ENCODE measurements around the gene GSAP. TPM values are rescaled to one million over a fixed set of nuclear protein-coding genes. Genes with fewer than 3 reads are reported as not detected.

The GSAP gene
- total and polyA plus RNA-seq, 2 of the 4 experiments (the other 2 are of a cell fraction), result 1.6 to 1.8 TPM

GRCh38 chr7:77450054-77450453 is 33.9 kb upstream of the GSAP start:
- CTCF ChIA-PET, result no interaction called here
- Histone ChIP-seq H3K23ac (ENCODE audit: low read depth, low read length) (no peak overlapping the region), H3K9me1 (ENCODE audit: insufficient read depth, low read length) (peaks cover 8% of the 10 kb centered on the region), H2AK5ac (ENCODE audit: low read depth, low read length) (no peak overlapping the region), H3K4me3 (ENCODE audit: insufficient read depth, low read depth, low read length) (no peak overlapping the region), H2BK15ac (ENCODE audit: low read depth, low read length) (no peak overlapping the region), H3K18ac (ENCODE audit: low read depth, low read length) (no peak overlapping the region), H4K5ac (ENCODE audit: low read depth, low read length) (no peak overlapping the region), H2BK120ac (ENCODE audit: low read depth, low read length) (no peak overlapping the region), H4K8ac (ENCODE audit: low read depth in 2 of 2, low read length in 2 of 2) (no peak overlapping the region), H3K4me2 (ENCODE audit: low read depth, low read length) (no peak overlapping the region), H4K91ac (ENCODE audit: insufficient read depth, low read depth, low read length) (no peak overlapping the region), H3K36me3 (ENCODE audit: control insufficient read depth, insufficient read depth, low read length) (no peaks in the 10 kb centered on the region), H3K27me3 (ENCODE audit: control insufficient read depth, insufficient read depth, low read length) (no peaks in the 10 kb centered on the region), H2BK20ac (ENCODE audit: low read depth, low read length) (no peak overlapping the region), H2AFZ (replicated peaks; ENCODE audit: low read length, poor library complexity) (no peak overlapping the region), H3K4me1 (ENCODE audit: control insufficient read depth, insufficient read depth, low read length) (peaks cover 8% of the 10 kb centered on the region; the same call in 1 of the 2 replicates), H3K27ac (ENCODE audit: insufficient read depth, low read length) (no peak overlapping the region), H2BK5ac (ENCODE audit: low read depth, low read length, poor library complexity, severe bottlenecking) (no peak overlapping the region), H3K14ac (replicated peaks; ENCODE audit: low read depth, low read length) (no peak overlapping the region), H3K9ac (ENCODE audit: low read depth, low read length) (no peak overlapping the region), H3K9me3 (ENCODE audit: control insufficient read depth, insufficient read depth, low read length) (no peaks in the 10 kb centered on the region), H3K56ac (ENCODE audit: extremely low read depth, insufficient read depth, low read length) (no peak overlapping the region), H4K20me1 (ENCODE audit: insufficient read depth, low read length) (no peaks in the 10 kb centered on the region), H3K4ac (ENCODE audit: low read depth, low read length) (no peak overlapping the region), H3K79me1 (ENCODE audit: low read depth in 1 of 2, low read length in 2 of 2) (no peaks in the 10 kb centered on the region), H2AK9ac (replicated peaks; ENCODE audit: low read depth, low read length, poor library complexity) (no peak overlapping the region)
- no peak for TF ChIP-seq MAZ (IDR thresholded peaks at IDR 0.05; ENCODE audit: borderline replicate concordance, low read depth, low read length)
- no TSS peak for BruUV-seq (replicated peaks)
- intact Hi-C loops (cut with micrococcal nuclease), result no loop called here
- peak; percentile 54 for DNase-seq
- in situ Hi-C loops (cut with MboI; ENCODE audit: low sequenced_read_pairs), result no loop called here
- POLR2A ChIA-PET (ENCODE audit: unreplicated experiment), result no interaction called here
- no CpG with 5 or more reads among the region's 1 CpG for WGBS, 2 experiments (ENCODE audit: extremely low coverage in 2 of 2, insufficient read length in 1 of 2)
- dilution Hi-C loops (cut with HindIII; ENCODE audit: low sequenced_read_pairs, unreplicated experiment), result no loop called here
- peak; percentile 49; the same call in 1 of the 2 replicates for ATAC-seq (ENCODE audit: low read depth)

Measured in IMR-90 (cell line).